HG03565 (cell line): ENCODE data around the gene AQP7.
A peak's percentile ranks its signal among the peaks of the same experiment; 100 is the strongest.
"Not testable (repeated sequence)": the region's sequence is repeated elsewhere in the genome, so short reads cannot be mapped to it uniquely, and the experiment has no call there.

Source experiments
- ATAC-seq: cut with Tn5 transposase; IDR thresholded peaks from one replicate; pipeline ENCODE4 v1.9.1; 2021; ENCODE audit warnings: mild to moderate bottlenecking, moderate library complexity; ENCODE audit not compliant: unreplicated experiment

The AQP7 gene

DNA sequence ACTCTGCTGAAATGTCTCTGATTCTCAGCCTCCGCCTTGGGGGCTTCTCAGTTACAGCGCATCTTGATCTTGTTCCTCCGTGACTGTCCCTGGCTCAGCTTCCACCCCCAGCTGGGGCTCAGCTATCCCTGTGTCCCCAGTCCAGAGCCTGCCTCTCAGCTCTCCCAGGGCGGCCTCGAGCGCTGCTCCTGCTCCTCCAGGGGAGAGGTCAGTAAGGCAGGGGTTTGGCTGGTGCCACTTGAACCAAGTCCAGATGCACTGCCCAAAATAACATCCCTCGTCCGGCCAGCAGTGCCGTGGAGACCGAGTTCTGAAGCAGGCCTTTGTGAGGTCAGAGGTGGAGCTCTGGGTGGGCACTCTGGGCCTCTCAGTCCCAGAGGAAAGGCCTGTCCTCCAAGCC lies at the start of gene AQP7:
AQP7 (minus strand) TSS at position 198 of the 400 bp plus-strand sequence. CDS start 1,306 bp downstream, outside the sequence.
- ATAC-seq = not testable (repeated sequence)

DNA sequence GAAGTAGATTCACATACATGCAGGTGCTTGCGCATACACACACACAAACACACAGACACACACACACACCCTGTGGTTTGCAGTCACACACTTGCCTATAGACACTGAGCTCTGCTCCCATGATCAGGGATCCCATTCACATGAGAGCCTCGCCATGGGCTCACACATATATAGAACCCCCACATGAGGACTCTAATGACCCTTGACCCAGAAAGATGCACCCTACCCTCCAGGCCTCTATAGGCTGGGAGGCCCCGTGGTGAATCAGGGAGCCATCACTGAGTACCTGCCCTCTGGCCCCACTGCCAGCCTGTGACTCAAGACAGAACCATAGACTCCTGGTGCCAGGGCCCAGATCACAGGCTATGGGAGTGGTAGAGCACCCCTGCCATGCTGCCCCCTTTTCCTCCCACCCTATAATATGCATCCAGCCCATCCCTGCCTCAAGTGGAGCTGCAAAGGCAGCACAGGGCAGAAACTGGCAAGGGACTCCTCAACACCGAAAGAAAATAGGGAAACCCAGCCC lies 48.3 kb upstream of the AQP7 start:
- no peak for ATAC-seq

DNA sequence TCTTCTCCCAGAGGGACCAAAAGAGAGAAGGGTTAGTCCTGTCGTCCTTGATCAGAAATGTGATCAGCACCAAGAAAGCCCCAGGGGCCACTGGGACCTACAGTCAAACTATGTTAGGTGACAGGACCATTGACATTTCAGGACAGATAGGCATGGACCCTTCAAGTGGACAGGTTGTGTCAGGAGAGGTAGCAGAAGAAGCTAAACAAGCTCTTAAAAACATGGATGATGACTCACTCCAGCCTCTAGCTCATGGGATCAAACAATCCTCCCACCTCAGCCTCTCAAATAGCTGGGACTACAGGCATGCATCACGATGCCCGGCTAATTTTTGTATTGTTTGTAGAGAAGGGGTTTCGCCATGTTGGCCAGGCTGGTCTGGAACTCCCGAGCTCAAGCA lies 47.3 kb upstream of the AQP7 start:
- no peak for ATAC-seq

- no peak for ATAC-seq
Measured at GRCh38 chr9:33447799-33448553, 45.6 kb upstream of the AQP7 start.

GRCh38 chr9:33446946-33447798 lies 44.8 kb upstream of the AQP7 start, which contains the start of gene AQP3:
AQP3 (minus strand) TSS chr9:33447593; CDS start chr9:33447530, 63 bp downstream.
- ATAC-seq = no peak

GRCh38 chr9:33446240-33446945 lies 44.0 kb upstream of the AQP7 start:
- ATAC-seq = peak; percentile 93

- no peak for ATAC-seq
Measured at GRCh38 chr9:33445389-33446239, 43.2 kb upstream of the AQP7 start.

DNA sequence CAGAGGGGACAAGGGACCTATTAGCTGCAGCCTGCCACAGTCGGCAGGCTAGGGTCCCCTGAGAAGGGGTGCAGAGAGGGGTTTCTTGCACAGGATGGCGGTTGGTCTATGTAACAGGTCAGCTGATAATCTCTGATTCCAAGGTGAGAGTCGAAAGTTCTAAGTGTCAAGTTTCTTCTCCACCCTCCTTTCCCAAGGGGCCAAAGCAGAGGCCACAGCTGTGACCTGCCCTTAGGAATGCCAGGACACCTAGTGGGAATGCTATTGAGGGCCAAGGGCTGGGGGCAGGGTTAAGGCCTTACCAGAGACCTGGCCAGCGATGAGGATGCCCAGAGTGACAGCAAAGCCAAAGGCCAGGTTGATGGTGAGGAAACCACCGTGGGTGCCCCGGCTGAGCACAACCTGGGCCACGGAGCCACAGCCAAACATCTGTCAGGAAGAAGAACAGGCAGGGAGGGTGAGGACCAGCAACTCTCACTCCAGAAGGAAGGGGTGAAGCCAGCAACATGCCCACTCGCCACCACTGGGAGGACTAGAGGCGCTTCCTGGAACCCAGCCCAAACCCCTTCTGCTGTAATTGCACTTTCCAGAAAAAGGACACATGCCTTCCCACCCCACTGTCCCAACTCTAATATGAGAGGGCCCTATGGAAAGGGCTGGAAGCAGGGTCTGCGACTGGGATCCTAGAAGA lies 41.2 kb upstream of the AQP7 start:
- ATAC-seq = no peak

- ATAC-seq = no peak
Measured at GRCh38 chr9:33443047-33443446, 40.7 kb upstream of the AQP7 start.

DNA sequence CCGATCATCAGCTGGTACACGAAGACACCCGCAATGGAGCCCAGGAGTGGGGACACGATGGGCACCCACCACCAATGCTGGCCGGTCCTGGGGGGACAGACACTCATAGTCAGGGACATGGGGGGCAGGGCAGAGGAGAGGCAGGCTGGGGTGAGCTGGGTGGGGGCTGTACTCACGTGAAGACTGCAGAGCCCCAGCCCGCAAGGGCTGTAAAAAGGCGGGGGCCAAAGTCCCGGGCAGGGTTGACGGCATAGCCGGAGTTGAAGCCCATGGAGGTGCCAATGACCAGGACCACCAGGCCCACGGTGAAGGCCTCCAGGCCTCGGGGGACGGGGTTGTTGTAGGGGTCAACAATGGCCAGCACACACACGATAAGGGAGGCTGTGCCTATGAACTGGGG lies 39.8 kb upstream of the AQP7 start:
- no peak for ATAC-seq

DNA sequence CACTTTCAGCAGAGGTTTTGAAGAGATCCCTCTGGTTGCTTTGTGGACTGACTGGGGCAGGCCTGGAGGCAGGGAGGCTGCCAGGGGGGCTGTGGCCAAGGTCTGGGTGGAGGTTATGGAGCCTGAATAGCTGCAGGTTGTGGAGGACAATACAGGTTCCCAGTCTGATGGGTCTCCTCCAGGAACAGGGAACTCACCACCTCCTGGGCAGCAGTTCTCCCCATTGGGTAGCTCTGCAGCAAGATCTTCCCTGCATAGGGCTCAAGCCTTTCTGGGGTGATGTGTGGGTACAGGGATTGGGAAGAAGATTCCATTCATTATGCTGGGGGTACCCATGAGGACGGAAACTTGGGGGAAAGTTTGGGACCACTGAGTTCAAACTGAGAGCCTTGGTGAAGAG lies 38.2 kb upstream of the AQP7 start:
- ATAC-seq = no peak

DNA sequence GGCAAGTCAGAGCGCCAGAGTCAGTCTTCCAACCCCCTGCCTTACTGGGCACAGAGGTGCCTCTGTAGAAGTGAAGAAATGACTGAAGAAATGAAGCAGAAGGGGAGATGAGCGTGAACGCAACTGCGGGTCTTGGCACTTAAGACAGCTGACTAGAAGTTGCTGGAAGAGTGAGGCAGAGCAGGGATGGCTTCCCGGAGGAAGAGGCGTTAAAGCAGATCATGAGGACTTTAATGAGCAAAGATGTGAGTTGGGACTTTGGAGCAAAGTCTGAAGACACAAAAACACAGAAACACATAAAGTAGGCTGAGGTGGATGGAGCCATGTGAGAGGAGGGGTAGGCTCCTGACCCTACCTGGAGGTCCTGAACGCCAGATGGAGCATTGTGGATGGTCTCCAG lies 37.8 kb upstream of the AQP7 start:
- ATAC-seq = no peak

DNA sequence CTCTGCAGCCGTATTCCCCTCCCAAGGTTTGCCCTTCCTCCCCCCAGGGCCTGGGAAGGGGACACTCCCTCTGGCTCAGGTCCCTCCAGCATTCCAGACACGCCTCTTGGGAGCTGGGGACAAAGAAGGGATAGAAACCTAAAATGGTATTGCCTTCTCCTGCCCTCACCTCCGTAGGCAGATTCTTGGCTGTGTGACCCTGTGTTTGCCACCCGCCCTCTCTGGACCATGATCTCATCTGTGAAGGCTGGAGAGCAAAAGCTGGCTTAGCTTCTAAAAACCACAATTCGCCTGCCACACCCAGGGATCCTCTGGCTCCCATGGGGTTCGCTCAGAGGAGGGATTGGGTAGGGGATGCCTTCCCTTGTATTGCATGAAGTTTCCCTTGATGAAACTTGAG lies 37.4 kb upstream of the AQP7 start:
- no peak for ATAC-seq

GRCh38 chr9:33438926-33439680 lies 36.7 kb upstream of the AQP7 start:
- ATAC-seq = no peak

DNA sequence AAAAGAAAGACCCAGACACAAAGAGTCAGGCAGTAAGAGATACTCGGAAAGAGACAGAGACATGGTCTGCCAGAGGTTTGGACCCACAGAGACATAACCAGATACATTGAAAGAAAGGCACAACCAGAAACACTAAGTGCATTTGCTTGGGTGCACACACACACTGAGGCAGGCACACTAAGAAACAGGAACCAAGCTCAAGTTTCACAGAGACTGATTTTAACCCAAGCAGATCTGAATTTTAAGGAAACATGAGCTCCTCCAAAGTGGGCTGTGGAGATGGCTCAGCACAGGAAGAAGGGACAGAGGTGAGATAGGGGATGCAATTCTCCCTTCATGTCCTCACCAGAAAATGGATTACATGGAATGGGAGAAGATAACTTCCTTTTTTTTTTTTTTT lies 35.5 kb upstream of the AQP7 start:
- no peak for ATAC-seq

DNA sequence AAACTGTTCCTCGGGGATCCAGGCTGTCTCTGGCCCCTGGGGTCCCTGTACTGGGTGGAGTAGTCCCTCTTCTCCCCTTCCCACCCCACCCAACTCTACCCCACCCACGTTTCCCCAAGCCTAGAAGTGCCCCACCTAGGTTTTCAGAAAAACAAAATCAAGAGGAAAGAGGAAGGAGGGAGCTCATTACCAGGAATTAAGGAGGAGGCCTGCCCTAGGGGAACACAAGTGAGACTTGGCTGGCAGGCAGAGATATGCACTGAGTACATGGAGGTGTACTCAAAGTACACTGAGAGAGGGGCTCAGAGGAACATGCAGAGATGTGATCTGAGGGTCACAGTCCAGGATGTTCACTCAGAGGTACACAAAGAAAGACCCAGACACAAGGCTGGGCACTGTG lies 34.8 kb upstream of the AQP7 start:
- no peak for ATAC-seq

DNA sequence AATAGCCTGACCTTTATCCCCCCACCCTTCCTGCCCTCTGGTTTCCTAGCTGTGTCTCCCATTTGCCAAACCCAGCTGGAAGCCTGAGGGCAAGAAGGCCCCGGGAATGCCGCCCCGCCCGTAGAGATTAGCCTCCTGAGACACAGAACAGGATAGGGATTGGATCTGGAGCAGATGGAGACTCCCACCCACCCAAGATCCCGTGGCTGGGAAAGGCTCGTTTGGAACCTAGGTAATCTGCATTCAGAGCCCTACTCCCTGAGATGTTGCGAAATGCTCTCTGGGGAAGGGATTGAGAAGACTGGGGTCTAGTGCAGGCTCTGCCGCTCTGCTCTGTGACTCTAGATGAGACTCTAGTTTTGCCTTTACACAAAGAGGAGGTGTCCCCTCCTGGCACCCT lies 34.1 kb upstream of the AQP7 start:
- no peak for ATAC-seq

- no peak for ATAC-seq
Measured at GRCh38 chr9:33435821-33436277, 33.5 kb upstream of the AQP7 start.
